SU-DHL-6 (cell line): ENCODE measurements around the gene MTG2.

Experiments used
- H2AFZ ChIP-seq: fragments of 200-600 bp; sonication (generic); 2 replicates; pipeline ENCODE4 v1.6.1; 2014; ENCODE audit warnings: low read depth, mild to moderate bottlenecking, moderate library complexity, mixed read lengths, antibody characterized with exemption, low read length; ENCODE audit not compliant: severe bottlenecking
- H3F3A ChIP-seq: fragments of 200-600 bp; shearing (Covaris generic); 2 replicates; pipeline ENCODE4 v1.6.0; 2016; ENCODE audit warnings: antibody characterized with exemption, mild to moderate bottlenecking; ENCODE audit not compliant: insufficient read depth
- H3K27ac ChIP-seq: fragments of 200-600 bp; sonication (generic); 2 replicates; pipeline ENCODE4 v1.5.1; 2016; ENCODE audit warnings: low read depth, mild to moderate bottlenecking, low read length, moderate library complexity, mixed read lengths
- H3K27me3 ChIP-seq: fragments of 200-600 bp; sonication (generic), shearing (Covaris generic); 2 replicates; pipeline ENCODE4 v1.6.0; 2014; ENCODE audit warnings: mild to moderate bottlenecking, low read length
- H3K36me3 ChIP-seq: fragments of 200-600 bp; sonication (generic); 2 replicates; pipeline ENCODE4 v1.6.1; 2014; ENCODE audit warnings: mild to moderate bottlenecking, low read length, mixed read lengths
- H3K4me2 ChIP-seq: fragments of 300-600, 200-600 bp; shearing (Covaris generic), sonication (generic); 2 replicates; pipeline ENCODE4 v1.6.0; 2014; ENCODE audit warnings: low read length, low read depth, mild to moderate bottlenecking; ENCODE audit not compliant: poor library complexity, severe bottlenecking
- H3K4me3 ChIP-seq: fragments of 200-600 bp; sonication (generic); 2 replicates; pipeline ENCODE4 v1.5.1; 2014; ENCODE audit warnings: antibody characterized with exemption, low read length, mild to moderate bottlenecking, mixed read lengths; ENCODE audit not compliant: insufficient read depth, poor library complexity, severe bottlenecking
- H3K79me2 ChIP-seq: fragments of 200-600 bp; sonication (generic); 2 replicates; pipeline ENCODE4 v1.6.1; 2014; ENCODE audit warnings: mild to moderate bottlenecking, low read length, moderate library complexity; ENCODE audit not compliant: insufficient read depth
- H3K9ac ChIP-seq: fragments of 200-600 bp; sonication (generic); 2 replicates; pipeline ENCODE4 v1.7.0; 2014; ENCODE audit warnings: mild to moderate bottlenecking, low read length
- H3K9me2 ChIP-seq: fragments of 200-600 bp; sonication (generic); replicated peaks from 2 replicates; pipeline ENCODE4 v1.6.1; 2014; ENCODE audit warnings: low read length; ENCODE audit not compliant: insufficient read depth
- H3K9me3 ChIP-seq: fragments of 200-600 bp; sonication (generic); 2 replicates; pipeline ENCODE4 v1.6.1; 2014; ENCODE audit warnings: low read length, mixed read lengths; ENCODE audit not compliant: insufficient read depth
- H4K20me1 ChIP-seq: fragments of 200-600 bp; sonication (generic); 2 replicates; pipeline ENCODE4 v1.6.1; 2014; ENCODE audit warnings: low read depth, mild to moderate bottlenecking, antibody characterized with exemption, low read length, moderate library complexity, mixed read lengths
- CTCF ChIP-seq: fragments of 200-600 bp; sonication (generic); IDR thresholded peaks from one replicate; pipeline ENCODE4 v1.5.1; 2017; ENCODE audit warnings: antibody characterized with exemption, mild to moderate bottlenecking, low read length, moderate library complexity; ENCODE audit not compliant: insufficient read depth, poor library complexity, severe bottlenecking
- EZH2phosphoT487 ChIP-seq: fragments of 200-600 bp; sonication (generic), shearing (Covaris generic); conservative IDR thresholded peaks from 2 replicates; pipeline ENCODE4 v1.6.1; 2018; ENCODE audit warnings: mild to moderate bottlenecking, antibody characterized with exemption, low read length, moderate library complexity, mixed read lengths

The MTG2 gene

GRCh38 chr20:62226707-62227590 lies 44.1 kb downstream of the MTG2 start:
- no peak overlapping the region for H3K4me2 ChIP-seq
- no peaks in the 10 kb centered on the region for H3K79me2 ChIP-seq
- H3K9me2 ChIP-seq: no peaks in the 10 kb centered on the region
- H3K27ac ChIP-seq: no peak overlapping the region
- TF ChIP-seq EZH2phosphoT487 (no peak), CTCF (no peak)
- no peaks in the 10 kb centered on the region for H3F3A ChIP-seq
- H3K27me3 ChIP-seq: no peaks in the 10 kb centered on the region
- no peaks in the 10 kb centered on the region for H4K20me1 ChIP-seq
- H3K4me3 ChIP-seq: no peak overlapping the region
- H2AFZ ChIP-seq: no peak overlapping the region
- no peak overlapping the region for H3K9ac ChIP-seq
- no peaks in the 10 kb centered on the region for H3K9me3 ChIP-seq
- H3K36me3 ChIP-seq: no peaks in the 10 kb centered on the region

- no peak overlapping the region for H3K27ac ChIP-seq
Observed at GRCh38 chr20:62227591-62227976, 44.8 kb downstream of the MTG2 start.

GRCh38 chr20:62227977-62228958 lies 45.4 kb downstream of the MTG2 start:
- no peaks in the 10 kb centered on the region for H4K20me1 ChIP-seq
- H3K27ac ChIP-seq: no peak overlapping the region
- H3F3A ChIP-seq: no peaks in the 10 kb centered on the region
- no peak overlapping the region for H3K9ac ChIP-seq
- TF ChIP-seq EZH2phosphoT487: no peak
- no peak for TF ChIP-seq CTCF
- H2AFZ ChIP-seq: no peak overlapping the region
- H3K4me3 ChIP-seq: no peak overlapping the region
- H3K36me3 ChIP-seq: no peaks in the 10 kb centered on the region
- H3K9me2 ChIP-seq: no peaks in the 10 kb centered on the region
- H3K27me3 ChIP-seq: no peaks in the 10 kb centered on the region
- H3K4me2 ChIP-seq: no peak overlapping the region
- H3K9me3 ChIP-seq: no peaks in the 10 kb centered on the region
- no peaks in the 10 kb centered on the region for H3K79me2 ChIP-seq

More at GRCh38 chr20:62227591-62227976, 44.8 kb downstream of the MTG2 start:
- H3K9me3 ChIP-seq: no peaks in the 10 kb centered on the region
- no peak for TF ChIP-seq EZH2phosphoT487
- no peak for TF ChIP-seq CTCF
- no peaks in the 10 kb centered on the region for H3K9me2 ChIP-seq
- no peaks in the 10 kb centered on the region for H3K36me3 ChIP-seq
- H3K4me3 ChIP-seq: no peak overlapping the region
- H3K9ac ChIP-seq: no peak overlapping the region
- no peaks in the 10 kb centered on the region for H3F3A ChIP-seq
- no peak overlapping the region for H3K4me2 ChIP-seq
- no peaks in the 10 kb centered on the region for H4K20me1 ChIP-seq
- H2AFZ ChIP-seq: no peak overlapping the region
- H3K79me2 ChIP-seq: no peaks in the 10 kb centered on the region
- H3K27me3 ChIP-seq: no peaks in the 10 kb centered on the region
